Dedifferentiated amniotic fluid mesenchymal stem cell (primary cell): ENCODE data around the gene CEP152.
"Not testable (repeated sequence)": the region's sequence is repeated elsewhere in the genome, so short reads cannot be mapped to it uniquely, and the experiment has no call there.

Experiments used
- DNase-seq: peaks from one replicate; pipeline ENCODE4 v3.0.0-alpha.2; 2016; ENCODE audit errors: extremely low spot score

The CEP152 gene, protein sequence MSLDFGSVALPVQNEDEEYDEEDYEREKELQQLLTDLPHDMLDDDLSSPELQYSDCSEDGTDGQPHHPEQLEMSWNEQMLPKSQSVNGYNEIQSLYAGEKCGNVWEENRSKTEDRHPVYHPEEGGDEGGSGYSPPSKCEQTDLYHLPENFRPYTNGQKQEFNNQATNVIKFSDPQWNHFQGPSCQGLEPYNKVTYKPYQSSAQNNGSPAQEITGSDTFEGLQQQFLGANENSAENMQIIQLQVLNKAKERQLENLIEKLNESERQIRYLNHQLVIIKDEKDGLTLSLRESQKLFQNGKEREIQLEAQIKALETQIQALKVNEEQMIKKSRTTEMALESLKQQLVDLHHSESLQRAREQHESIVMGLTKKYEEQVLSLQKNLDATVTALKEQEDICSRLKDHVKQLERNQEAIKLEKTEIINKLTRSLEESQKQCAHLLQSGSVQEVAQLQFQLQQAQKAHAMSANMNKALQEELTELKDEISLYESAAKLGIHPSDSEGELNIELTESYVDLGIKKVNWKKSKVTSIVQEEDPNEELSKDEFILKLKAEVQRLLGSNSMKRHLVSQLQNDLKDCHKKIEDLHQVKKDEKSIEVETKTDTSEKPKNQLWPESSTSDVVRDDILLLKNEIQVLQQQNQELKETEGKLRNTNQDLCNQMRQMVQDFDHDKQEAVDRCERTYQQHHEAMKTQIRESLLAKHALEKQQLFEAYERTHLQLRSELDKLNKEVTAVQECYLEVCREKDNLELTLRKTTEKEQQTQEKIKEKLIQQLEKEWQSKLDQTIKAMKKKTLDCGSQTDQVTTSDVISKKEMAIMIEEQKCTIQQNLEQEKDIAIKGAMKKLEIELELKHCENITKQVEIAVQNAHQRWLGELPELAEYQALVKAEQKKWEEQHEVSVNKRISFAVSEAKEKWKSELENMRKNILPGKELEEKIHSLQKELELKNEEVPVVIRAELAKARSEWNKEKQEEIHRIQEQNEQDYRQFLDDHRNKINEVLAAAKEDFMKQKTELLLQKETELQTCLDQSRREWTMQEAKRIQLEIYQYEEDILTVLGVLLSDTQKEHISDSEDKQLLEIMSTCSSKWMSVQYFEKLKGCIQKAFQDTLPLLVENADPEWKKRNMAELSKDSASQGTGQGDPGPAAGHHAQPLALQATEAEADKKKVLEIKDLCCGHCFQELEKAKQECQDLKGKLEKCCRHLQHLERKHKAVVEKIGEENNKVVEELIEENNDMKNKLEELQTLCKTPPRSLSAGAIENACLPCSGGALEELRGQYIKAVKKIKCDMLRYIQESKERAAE (N-terminal part only)

DNA sequence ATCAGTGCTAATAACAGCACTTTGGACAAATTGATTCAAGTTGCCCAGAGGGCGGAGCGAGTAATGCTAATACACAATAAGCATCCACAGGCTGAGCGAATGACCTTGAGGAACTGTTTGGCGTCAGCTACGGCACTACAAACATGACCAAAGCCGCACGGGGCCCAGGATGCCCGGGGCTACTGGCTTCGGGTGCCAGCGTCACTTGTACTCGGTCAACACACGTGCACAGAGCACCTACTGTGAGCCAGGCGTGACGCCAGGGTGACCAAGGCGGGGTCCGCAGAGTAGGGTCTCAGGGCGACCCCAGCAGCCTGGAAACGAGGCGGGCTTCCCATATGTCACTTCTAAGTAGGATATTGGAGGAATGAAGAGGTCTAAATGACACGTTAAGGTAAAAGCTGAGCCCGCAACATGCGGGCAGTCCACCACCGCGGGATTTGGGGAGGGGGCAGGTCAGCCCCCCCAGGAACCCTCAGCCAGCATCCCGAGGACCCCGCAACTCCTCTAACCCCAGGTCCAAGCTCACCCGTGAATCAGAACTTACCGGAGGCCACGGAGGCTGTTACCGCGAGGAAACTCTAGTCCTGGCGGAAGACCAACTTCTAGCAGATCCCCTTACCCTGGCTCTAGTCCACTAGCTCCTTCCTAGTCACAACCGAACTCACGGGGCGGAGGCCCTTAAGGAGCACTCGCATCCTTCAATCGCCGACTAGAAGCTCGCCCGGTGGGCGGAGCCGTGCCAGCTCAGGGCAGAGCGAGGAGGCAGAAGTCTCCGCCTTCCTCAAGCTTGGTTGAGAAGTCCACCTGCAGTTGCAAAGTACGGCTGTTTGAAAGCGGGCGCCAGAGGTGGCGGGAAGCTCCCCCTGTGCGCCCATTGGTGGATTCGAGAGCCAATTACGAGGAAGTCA lies at the start of gene CEP152:
CEP152 (minus strand) TSS at position 656 of the 911 bp plus-strand sequence. CDS start 5,420 bp downstream, outside the sequence.
- DNase-seq, result peak; percentile 98

DNA sequence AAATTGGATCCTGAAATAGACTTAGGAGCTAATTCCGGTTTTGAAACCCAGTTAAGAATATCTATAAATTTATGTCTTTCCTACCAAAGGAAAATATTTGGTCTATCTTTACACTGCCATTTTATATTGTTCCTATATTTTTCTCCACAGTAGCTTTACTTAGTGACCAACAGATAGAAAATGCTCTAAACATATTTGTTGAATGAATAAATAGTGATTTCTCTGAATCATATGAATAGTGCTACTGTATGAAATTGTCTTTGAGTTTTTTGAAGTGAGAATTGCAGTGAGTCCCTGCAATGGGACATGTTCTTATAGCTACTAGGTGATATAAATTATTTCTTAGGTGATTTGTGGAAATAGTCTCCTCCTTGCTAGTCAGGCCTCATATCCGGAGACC lies 48.6 kb upstream of the CEP152 start:
- no peak for DNase-seq

DNA sequence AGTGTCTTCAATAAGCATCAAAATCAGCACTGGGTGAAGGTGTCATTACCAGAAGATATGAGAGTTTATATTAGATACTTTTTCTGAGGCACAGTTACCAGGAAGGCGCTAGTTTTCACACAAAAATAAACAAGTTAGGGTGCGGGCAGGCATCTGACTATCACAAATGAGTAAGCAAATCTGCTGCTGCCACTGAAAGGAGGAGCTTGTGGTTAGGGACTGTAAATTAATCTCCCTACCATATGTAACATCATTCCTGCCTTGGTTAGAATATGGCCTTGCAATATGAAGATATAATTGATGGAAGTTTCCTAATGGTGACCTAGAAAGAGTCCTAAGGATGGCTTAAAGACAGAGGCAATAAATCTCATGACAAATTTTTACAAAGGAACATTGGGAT lies 47.5 kb upstream of the CEP152 start:
- DNase-seq, result no peak

DNA sequence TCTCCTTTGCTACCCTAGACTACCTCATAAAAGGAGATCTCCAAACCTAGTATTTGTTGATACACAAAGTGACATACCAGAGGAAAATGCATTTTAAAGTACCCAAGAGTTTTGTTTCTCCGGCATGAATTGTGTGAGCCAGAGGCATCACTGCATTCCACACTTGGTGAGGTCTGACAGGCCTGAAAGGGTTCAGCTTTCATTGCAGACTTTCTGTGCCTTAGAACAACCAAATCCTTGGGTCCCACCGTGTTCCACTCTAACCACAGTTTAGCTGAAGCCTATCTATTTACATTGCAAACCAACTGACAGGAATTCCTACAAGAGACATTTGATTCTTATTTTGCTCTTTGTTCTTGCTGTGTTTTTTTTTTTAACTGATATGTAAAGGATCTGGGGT lies 46.1 kb upstream of the CEP152 start:
- DNase-seq, result peak; percentile 42

DNA sequence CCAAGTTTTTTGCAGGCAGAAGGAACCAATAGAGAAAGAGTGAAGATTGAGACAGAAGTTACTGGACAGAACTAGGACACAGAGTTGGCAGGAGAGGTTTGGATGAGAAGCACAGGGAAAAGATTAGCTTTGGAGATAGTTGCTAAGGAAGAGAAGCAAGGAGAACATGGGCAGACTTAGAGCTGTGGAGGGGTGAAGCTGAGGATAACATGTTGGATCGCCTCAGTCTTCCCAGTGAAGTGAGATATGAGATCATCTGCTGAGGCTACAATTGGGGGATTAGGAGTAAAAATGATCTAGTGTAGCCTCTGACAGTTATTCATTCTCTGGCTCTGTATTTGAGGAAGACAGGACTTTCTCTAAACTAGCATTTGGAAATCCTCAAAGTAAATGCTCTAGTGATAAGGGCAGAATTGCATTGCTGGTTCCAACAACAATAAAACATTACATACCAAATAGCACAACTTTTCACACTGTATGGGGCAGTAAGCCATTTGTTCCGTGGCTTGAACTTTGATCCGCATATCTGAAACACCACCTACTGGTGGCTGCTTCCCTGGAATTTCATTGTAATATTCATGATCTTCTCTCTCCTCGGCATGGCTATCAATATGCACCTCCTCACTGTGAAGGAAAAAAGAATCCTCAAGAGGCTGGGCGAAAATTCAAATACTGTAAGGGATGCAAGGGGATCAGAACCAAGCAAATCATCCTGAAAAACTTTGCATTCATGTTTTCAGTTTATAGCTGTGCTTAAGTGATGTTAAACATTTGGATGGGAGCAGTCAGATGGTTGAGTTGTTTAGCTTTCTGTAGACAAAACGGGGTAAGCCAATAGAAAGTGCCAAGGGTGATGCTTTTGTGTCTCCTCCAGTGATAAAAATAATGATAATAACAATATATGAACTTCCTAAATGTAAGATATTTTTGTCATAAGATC lies 44.9 kb upstream of the CEP152 start:
- DNase-seq, result peak; percentile 57

DNA sequence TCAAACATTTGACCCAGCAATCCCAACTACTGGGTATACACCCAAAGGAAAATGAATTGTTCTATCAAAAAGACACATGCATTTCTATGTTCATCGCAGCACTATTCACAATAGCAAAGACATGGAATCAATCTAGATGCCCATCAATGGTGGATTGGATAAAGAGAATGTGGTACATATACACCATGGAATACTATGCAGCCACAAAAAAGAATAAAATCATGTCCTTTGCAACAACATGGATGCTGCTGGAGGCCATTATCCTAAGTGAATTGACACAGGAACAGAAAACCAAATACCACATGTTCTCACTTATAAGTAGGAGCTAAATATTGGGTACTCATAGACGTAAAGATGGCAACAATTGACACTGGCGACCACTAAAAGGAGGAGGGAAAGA lies 43.6 kb upstream of the CEP152 start:
- not testable (repeated sequence) for DNase-seq

DNA sequence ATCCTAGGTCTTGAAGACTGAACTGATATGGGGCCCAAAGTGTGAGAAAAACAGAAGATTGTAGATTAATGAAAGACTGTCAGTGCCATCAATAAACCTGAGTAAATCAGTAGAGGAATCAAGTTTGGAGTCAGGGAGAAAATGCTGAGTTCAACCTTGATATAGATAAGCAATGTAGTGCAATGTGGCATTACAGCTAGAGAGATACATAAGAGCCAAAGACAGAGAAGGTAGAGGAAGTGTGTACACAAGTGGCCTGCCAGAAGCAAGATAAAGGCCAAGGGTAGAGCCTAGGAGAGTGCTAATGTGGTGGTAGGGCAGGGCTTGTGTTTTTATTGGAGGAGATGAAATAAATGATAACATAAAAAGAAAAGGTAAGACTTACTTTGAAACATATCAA lies 41.1 kb upstream of the CEP152 start:
- no peak for DNase-seq

DNA sequence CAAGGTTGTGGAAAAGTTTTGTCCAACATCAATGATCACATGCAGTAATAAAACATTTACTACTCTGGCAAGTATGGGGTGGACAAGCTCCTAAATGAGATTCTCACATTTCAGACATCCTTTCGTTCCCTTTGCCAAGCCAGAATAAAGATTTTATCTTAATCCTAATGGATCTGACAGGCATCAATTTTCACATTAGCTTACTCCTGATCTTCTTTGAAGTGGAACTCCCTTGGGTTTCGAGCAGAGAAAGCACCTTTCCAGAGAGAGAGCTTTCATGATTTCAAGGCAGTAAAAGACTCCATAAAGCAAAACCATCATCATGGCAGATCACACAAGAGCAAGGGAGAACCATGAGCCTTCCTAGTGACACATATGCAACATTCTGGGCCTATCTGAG lies 39.8 kb upstream of the CEP152 start:
- DNase-seq, result no peak

DNA sequence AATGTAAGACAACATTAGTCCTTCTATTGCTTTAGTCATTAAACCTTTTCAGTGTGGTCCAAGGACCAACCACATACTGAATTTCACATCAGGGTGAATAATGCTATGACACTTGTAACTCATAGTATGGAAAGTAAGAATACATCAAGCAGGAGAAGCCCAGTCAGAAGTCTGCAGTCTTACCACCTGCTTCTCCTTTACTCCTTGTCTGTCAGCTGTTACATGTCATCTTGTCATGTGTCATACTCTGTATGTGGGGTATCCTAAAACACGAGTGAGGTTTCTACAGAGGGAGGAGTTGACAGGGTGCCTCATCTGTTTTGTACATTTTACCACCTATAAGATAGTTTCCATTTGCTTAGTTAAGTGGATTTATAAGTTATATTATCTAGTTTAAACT lies 34.3 kb upstream of the CEP152 start:
- no peak for DNase-seq

DNA sequence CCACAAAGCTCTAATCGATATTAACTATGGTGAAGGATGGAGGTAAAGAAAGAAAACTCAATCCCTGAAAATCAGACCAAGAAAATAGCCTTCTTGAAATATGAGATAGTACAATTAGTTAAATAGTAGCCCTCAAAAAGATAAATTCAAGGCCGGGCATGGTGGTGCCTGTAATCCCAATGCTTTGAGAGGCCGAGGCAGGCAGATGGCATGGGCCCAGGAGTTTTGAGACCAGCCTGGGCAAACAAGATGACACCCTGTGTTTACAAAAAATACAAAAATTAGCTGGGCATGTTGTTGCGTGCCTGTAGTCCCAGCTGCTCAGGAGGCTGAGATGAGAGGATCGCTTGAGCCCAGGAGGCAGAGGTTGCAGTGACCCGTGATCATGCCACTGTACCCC lies 31.6 kb upstream of the CEP152 start:
- DNase-seq, result no peak

DNA sequence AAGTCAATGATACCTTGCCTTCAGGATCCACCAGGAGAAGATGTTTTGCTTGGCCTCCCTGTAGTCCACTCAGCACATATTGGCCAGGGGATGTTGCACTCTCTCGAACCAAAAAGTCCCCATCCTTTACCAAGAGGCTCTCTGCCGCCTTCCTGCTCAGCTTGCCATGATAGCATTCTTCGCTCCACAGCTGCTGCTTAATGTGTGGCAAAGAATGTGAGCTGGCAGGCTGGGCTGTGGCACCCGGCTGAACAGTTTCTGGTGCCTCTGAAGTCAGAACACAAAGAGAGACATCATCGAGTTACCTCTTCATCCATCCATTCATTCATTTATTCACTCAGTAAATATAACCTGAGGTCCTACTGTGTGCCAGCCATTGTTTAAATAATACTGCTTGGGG lies 23.9 kb upstream of the CEP152 start:
- DNase-seq, result no peak

DNA sequence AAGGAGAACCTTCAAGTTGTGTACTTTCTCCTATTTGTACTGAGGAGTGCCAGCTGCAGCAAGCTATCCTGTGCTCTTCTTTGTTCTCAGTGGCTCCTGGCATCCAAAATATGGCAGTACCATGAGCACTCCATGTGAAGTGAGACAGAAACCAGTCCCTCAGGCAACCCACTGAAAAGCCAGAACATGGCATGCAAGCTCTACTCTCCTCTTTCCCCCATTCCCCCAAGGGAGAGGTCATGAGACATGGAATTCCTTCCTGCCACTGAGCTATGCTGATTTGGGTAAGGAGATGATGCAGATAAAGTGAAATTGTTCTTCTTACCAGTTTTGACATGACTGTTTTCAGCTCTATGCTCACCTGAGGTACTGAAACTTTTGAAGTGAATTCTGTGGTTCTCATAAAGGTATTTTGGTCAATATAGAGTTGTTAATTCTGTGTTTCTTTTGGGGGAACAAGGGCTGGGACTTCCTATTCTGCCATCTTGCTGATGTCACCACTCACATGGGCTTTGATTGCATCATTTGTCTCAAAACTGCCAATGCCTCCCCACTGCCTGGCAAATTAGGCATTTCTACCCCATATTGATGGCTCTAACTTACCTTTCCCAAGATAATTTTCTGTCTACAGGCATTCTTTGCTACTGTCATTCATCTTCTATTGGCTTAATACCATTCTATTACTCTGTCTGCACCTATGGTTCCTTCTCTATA lies 22.8 kb upstream of the CEP152 start:
- DNase-seq, result no peak

DNA sequence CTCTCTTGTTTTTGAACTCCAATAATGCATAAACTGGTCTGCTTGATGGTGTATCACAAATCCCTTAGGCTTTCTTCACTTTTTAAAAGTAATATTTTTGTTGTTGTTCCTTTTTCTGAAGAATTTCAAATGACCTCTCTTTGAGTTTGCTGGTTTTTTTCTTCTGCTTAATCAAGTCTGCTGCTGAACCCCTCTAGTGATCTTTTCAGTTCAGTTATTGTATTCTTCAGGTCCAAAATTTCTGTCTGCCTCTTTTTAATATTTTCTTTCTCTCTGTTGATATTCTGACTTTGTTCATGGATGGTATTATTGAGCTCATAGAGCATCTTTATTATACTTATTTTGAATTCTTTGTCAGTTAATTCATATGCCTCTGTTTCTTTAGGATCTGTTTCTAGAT lies 21.8 kb upstream of the CEP152 start:
- no peak for DNase-seq

DNA sequence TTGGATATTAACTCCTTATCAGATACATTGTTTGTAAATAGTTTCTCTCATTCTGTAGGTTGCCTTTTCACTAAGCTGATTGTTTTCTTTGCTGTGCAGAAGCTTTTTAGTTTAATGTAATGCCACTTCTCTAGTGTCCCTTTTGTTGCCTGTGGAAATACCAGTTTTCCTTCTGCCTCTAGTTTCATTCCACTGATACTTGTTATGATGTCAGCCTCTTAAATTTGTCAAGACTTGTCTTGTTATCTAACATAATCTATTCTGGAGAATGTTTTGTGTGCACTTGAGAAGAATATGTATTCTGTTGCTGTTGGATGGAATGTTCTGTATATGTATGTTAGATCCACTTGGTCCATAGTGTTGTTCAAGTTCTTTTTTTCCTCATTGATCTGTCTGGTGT lies 18.0 kb upstream of the CEP152 start:
- DNase-seq, result no peak

DNA sequence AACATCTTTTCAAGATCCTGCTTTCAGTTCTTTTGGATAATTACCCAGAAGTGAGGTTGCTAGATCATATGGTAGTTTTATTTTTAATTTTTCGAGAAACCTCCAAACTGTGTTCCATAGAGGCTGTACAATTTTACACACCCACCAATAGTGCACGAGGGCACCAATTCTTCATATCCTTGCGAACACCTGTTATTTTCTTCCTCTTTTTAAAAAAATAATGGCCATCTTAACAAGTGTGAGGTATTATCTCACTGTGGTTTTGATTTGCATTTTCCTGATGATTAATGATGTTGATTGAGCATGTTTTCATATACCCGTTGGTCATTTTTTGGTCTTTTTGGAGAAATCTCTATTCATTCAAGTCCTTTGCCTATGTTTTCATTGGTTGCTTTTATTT lies 17.6 kb upstream of the CEP152 start:
- no peak for DNase-seq

DNA sequence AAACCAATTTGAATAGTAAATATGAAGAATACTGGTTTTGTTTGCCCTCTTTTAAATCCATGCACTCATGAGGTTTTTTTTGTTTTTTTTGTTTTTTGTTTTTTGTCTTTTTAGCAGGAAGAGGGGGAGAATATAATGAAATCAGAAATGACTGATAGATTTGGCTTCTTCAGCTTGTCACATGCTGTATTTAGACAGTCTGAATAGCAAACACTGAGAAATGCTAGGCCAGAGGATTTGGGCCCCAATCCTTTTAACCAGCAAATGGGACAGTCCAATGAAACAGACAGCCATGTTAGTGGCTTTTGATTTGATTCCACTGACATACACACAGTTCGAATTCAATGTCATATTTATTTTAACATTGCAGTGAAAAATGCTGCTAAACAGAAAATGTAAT lies 14.2 kb upstream of the CEP152 start:
- no peak for DNase-seq

DNA sequence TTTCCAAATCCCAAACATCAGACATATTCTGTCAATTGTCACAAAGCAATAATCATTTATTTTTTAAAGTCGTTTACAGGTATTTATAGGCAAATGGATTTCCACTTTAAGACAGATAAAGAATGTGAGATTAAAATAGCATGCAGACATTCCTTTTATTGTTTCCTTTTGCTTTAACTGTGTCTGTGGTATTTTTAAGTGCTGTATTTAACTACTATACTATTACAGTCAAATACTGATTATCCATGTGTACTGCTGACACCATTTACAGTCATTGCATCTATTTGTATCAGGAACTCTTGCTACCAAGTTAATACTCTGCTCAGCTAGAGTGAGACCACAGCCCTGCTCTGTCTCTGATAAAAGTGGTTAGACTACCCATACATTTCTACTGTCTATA lies 12.8 kb upstream of the CEP152 start:
- no peak for DNase-seq

DNA sequence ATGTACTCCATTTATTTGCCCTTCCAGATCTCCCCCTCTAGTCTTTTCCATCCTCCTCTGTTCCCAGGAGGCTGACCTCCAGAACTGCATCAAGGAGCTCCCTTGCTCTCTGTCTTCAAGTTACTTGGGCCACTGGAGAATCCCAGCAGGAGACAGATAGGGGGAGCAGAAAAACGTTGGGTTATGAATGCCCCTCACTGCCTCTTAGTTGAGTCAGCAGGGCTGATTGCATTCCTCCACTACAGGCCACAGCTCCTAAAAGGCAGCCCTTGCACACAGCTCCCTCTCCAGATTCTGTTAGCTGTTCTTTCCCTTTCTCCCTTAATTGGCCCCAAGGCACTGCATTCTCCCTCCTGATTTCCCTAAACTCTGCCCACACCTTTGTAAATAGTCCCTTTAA lies 12.4 kb upstream of the CEP152 start:
- no peak for DNase-seq

DNA sequence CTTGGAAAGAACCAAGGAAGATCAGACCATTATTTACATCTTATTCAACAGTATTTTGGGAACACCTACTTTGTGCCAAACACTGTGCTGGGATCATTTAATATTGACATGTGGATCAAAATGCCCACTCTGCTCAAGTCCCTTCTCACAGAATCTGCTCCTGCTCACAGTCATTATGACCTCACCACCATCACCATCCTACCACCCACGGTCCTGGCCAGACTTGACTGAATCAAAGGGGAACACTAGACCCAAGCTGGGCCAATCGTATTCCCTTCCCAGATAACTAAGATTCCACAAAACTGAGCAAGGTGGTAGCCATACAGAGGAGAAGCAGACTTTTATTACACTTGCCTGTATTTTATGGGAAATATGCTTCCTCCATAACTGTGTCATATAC lies 3.4 kb upstream of the CEP152 start:
- no peak for DNase-seq
